Measurements from ENCODE around the gene PTEN. TPM values are rescaled to one million over a fixed set of nuclear protein-coding genes. Genes with fewer than 3 reads are reported as not detected.

The PTEN gene
- total RNA-seq, 3 donors from 2014 or later = 178 to 366 (median 186) TPM

- Histone ChIP-seq H3K4me1 (peaks cover 0 to 6% of the 10 kb centered on the region in 2 donors), H3K27ac (no peak overlapping the region), H3K27me3 (no peaks in the 10 kb centered on the region), H3K4me3 (no peak overlapping the region), H3K36me3 (no peaks in the 10 kb centered on the region), H3K9me3 (peaks cover 30 to 35% of the 10 kb centered on the region in 2 donors)
- intact Hi-C loops (cut with DNase I; ENCODE audit: low total_unique reads) = no loop called here
- TF ChIP-seq POLR2A (IDR thresholded peaks at IDR 0.05) (no peak), POLR2AphosphoS5 (IDR thresholded peaks at IDR 0.05) (no peak), CTCF (IDR thresholded peaks at IDR 0.05) (no peak)
- no peak for DNase-seq (ENCODE audit: low spot score in 2 of 2)
Measured at GRCh38 chr10:87913156-87913921, 49.9 kb downstream of the PTEN start.

GRCh38 chr10:87915406-87915805 is 52.0 kb downstream of the PTEN start:
- Histone ChIP-seq H3K4me1 (peaks cover 0 to 12% of the 10 kb centered on the region in 2 donors), H3K36me3 (no peaks in the 10 kb centered on the region), H3K4me3 (no peak overlapping the region), H3K27me3 (no peaks in the 10 kb centered on the region), H3K9me3 (peaks cover 30 to 35% of the 10 kb centered on the region in 2 donors), H3K27ac (peak overlapping the region in 1 of 2 donors; percentile 5)
- intact Hi-C loops (cut with DNase I; ENCODE audit: low total_unique reads) = no loop called here
- TF ChIP-seq CTCF (IDR thresholded peaks at IDR 0.05) = no peak
- no peak for TF ChIP-seq POLR2A (IDR thresholded peaks at IDR 0.05)
- TF ChIP-seq POLR2AphosphoS5 (IDR thresholded peaks at IDR 0.05) = no peak
- no peak for DNase-seq (ENCODE audit: low spot score in 2 of 2)

GRCh38 chr10:87915989-87916388 is 52.6 kb downstream of the PTEN start:
- Histone ChIP-seq H3K36me3 (no peaks in the 10 kb centered on the region), H3K4me1 (peaks cover 0 to 12% of the 10 kb centered on the region in 2 donors), H3K9me3 (peaks cover 30 to 35% of the 10 kb centered on the region in 2 donors), H3K27ac (peak overlapping the region in 1 of 2 donors; percentile 15), H3K27me3 (no peaks in the 10 kb centered on the region), H3K4me3 (no peak overlapping the region)
- intact Hi-C loops (cut with DNase I; ENCODE audit: low total_unique reads) = no loop called here
- DNase-seq (ENCODE audit: low spot score in 2 of 2) = no peak
- TF ChIP-seq POLR2AphosphoS5 (IDR thresholded peaks at IDR 0.05) (no peak), POLR2A (IDR thresholded peaks at IDR 0.05) (no peak)

- H3K27ac ChIP-seq = peak overlapping the region; percentile 11 to 52
Measured at GRCh38 chr10:87916515-87916914, 53.1 kb downstream of the PTEN start.

GRCh38 chr10:87918254-87918859 is 54.9 kb downstream of the PTEN start:
- Histone ChIP-seq H3K36me3 (no peaks in the 10 kb centered on the region), H3K4me3 (no peak overlapping the region), H3K9me3 (peaks cover 14 to 16% of the 10 kb centered on the region in 2 donors), H3K27ac (peak overlapping the region in 1 of 2 donors; percentile 40), H3K27me3 (no peaks in the 10 kb centered on the region), H3K4me1 (peaks cover 0 to 12% of the 10 kb centered on the region in 2 donors)
- TF ChIP-seq POLR2AphosphoS5 (IDR thresholded peaks at IDR 0.05) (no peak), CTCF (IDR thresholded peaks at IDR 0.05) (no peak), POLR2A (IDR thresholded peaks at IDR 0.05) (no peak)
- intact Hi-C loops (cut with DNase I; ENCODE audit: low total_unique reads) = no loop called here
- no peak for DNase-seq (ENCODE audit: low spot score in 2 of 2)

More at GRCh38 chr10:87916515-87916914, 53.1 kb downstream of the PTEN start:
- TF ChIP-seq POLR2A (IDR thresholded peaks at IDR 0.05) (no peak), CTCF (IDR thresholded peaks at IDR 0.05) (no peak), POLR2AphosphoS5 (IDR thresholded peaks at IDR 0.05) (no peak)
- Histone ChIP-seq H3K27me3 (no peaks in the 10 kb centered on the region), H3K36me3 (no peaks in the 10 kb centered on the region), H3K4me3 (no peak overlapping the region), H3K4me1 (peaks cover 0 to 12% of the 10 kb centered on the region in 2 donors), H3K9me3 (peaks cover 29 to 34% of the 10 kb centered on the region in 2 donors)
- intact Hi-C loops (cut with DNase I; ENCODE audit: low total_unique reads) = no loop called here
- DNase-seq (ENCODE audit: low spot score in 2 of 2) = no peak

All from breast epithelium (tissue), 4 donors.